Limb (tissue), 2 donors: ENCODE data around the gene MESP2.
"Not testable (repeated sequence)": the region's sequence is repeated elsewhere in the genome, so short reads cannot be mapped to it uniquely, and the experiment has no call there.

ENCODE experiments used
- DNase-seq, 2 donors: peaks; one replicate each; pipeline ENCODE4 v3.0.0-alpha.2; 2016; ENCODE audit errors: extremely low spot score in 2 of 2

Gene MESP2

DNA sequence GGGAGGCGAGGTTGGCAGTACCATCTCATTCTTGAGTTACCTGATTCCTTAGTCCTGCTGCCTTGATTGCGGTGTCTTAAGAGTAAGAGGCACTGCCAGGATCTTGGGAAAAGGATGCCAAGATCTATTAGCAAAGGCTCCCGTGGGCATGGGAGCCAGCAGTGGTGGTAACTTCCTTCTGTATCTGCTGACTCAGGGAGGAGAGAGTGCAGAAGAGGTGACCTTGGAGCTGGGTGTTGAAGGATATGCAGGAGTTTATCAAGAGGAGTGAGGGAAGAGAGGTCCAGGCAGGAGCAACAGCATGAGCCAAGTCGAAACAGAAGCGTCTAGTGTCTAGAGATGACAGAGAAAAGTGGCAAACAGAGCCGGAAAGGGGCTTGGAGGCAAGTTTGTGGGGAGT lies 4.5 kb downstream of the MESP2 start:
- no peak for DNase-seq

GRCh38 chr15:89781055-89781454 lies 4.9 kb downstream of the MESP2 start:
- no peak for DNase-seq

DNA sequence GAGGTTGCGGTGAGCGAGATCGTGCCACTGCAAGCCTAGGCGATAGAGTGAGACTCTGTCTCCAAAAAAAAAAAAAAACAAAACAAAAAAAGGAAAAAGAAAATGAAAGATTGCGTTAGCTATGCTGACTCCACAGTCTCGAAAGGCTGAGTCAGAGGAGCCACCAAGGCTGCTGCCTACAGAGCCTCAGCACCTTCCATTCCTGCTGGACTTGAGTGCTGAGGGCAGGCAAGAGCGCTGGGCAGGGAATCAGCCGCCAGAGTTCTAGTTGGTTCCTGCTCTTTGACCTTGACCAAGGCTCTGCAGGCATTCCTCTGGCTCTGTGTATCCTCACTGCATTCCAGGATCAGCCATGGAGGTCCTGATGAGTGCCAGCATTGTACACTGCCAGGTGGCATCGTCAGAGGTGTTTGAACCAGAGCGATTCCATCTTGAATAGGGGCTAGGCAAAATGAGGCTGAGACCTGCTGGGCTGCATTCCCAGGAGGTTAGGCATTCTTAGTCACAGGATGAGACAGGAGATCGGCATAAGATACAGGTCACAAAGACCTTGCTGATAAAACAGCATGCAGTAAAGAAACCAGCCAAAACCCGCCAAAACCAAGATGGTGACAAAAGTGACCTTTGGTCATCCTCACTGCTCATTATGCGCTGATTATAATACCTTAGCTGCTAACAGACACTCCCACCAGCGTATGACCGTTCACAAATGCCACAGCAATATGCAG lies 5.9 kb downstream of the MESP2 start:
- DNase-seq, result no peak

- not testable (repeated sequence) for DNase-seq
Observed at GRCh38 chr15:89782619-89782950, 6.5 kb downstream of the MESP2 start.

- DNase-seq, result no peak
Observed at GRCh38 chr15:89783111-89783860, 7.2 kb downstream of the MESP2 start.

DNA sequence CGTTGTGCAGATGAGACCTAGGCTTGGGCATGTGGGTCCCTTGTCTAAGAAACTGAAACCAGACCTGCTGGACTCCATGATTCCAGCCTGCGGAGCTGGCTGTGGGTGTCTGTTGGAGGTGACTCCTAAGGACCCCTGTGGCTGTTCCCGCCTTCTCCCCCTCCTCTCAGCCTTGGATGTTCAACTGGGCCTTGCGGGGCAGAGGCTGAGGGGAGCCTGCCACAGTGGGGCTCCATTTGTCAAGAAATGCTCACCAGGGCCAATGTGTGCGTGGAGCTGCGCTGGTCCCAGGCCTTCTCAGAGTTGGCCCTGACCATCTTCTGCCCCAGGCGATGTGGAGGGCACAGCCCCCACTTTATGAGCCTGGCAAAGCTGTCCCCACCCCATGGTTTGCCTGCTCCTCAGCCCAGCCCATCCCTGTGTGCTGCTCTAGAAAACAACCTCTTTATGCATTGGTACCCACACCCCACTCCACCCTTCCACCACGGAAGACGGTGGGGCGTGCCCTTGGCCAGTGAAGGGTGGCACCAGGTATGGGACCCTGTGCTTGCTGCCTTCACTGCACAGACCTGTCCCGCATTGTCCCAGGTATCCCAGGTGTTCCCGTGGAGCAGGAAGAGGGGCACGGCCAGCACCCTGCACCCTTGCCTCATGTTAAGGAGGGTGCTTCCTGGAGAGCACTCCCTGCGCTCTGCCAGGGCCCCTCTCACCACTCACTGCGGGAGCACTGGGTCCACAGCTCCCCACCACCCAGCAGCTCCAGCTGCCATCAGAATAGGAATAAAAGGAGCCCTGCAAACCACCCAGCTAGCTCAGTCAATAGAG lies 7.9 kb downstream of the MESP2 start:
- DNase-seq, result no peak

GRCh38 chr15:89784686-89784960 lies 8.5 kb downstream of the MESP2 start:
- no peak for DNase-seq

DNA sequence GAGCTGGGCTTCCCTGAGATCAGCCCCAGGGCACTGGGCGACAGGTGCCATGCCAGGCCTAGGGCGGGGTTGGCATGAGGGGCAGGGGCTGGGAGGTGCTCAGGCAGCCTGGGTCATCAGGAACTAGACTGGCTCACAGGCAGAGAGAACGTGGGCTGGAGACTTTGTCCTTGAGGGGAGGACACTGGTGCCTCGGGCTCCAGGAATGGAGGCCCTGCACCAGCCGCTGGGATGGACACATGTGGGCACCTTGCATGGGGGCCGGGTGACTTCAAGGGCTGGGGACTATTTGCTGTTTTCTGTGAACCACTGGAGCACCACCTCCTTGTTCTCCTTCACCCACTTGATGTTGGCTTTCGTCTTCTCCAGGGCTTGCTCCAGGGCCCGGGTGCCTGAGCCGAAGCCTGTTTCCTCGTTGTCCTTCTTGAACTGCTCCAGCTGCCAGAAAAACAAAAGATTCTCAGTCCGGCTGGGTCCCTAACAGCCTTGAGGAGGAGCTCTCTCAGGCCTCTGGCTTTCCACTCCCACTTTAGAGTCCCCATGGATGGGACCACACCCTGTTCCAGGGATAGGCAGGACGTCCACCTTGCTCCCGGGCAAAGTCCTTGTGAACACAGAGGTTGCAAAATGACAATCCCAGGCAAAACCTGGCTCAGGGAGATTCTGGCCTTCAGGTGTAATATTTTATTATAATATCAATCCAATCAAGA lies 9.1 kb downstream of the MESP2 start:
- no peak for DNase-seq

GRCh38 chr15:89785774-89786140 lies 9.6 kb downstream of the MESP2 start:
- no peak for DNase-seq

GRCh38 chr15:89787944-89788343 lies 11.8 kb downstream of the MESP2 start:
- DNase-seq, result no peak

DNA sequence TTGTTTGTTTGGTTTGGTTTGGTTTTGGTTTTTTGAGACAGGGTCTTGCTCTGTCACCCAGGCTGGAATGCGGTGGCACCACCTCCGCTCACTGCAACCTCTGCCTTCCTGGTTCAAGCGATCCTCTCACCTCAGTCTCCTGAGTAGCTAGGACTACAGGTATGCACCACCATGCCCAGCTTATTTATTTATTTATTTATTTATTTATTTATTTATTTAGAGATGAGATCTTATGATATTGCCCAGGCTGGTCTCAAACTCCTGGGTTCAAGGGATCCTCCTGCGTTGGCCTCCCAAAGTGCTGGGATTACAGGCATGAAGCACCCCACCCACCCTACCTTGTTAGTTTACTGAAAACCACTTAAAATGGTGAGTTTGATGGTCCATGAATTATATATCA lies 12.5 kb downstream of the MESP2 start:
- not testable (repeated sequence) for DNase-seq

DNA sequence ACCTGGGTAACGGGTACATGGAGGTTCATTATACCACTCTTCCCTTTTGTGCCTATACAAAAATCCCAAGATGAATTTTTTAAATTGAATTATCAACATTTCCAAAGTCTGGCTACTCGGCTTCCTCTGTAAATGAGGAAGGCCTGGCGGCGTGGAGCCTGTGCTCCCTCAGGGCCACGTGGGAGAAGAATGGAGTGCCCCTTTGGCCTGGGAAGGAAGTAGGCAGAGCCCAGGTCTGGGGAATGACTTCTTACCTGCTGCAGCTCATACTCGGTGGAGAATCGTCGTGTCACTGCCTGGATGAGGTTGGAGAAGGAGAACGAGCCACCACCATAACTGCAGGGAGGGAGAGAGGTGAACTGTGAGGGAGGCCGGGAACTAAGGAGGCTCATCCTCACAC lies 14.1 kb downstream of the MESP2 start:
- no peak for DNase-seq

- DNase-seq, result no peak
Observed at GRCh38 chr15:89790661-89791060, 14.5 kb downstream of the MESP2 start.

- DNase-seq, result no peak
Observed at GRCh38 chr15:89792106-89792805, 16.1 kb downstream of the MESP2 start.

DNA sequence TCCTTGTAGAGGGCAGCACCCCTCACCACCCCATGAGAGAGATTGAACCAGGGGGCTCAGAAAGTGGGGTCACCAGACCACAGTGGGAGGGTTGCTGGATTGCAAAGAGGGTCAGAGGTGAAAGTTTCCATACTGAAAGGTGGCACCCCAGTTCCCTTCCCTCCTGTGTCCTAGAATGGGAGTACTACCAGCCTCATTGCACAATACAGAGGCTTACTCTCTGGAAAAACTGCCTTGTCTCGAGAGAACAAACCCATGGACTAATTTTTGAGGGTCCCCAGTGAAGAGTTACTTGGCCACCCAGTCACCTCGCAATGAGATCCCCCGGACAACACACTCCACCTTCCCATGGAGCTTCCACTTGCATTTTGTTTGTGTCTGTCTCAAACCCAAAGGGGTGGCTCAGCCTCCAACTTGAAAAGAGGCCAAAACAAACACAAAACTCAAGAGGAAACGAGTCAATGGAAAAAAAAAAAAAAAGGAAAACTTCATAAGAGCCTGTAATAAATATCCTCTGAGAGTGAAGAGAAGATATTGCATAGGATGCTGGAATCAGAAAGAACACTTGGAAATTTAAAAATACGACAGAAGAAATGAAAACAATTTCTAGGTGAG lies 18.6 kb downstream of the MESP2 start:
- DNase-seq, result no peak

DNA sequence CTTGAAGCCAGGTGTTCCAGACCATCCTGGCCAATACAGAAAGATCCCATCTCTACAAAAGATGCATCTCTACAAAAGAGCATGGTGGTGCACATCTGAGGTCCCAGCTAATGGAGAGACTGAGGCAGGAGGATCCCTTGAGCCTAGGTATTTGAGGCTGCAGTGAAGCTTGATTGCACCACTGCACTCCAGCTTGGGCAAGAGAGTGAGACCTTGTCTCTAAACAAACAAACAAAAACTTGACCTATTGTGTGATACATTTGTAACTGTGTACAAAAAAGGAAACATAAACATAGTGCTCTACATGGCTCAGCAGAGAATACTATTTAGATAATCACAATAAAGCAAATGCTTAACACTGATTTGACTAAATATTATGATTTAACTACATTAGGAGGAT lies 19.9 kb downstream of the MESP2 start:
- DNase-seq, result no peak

DNA sequence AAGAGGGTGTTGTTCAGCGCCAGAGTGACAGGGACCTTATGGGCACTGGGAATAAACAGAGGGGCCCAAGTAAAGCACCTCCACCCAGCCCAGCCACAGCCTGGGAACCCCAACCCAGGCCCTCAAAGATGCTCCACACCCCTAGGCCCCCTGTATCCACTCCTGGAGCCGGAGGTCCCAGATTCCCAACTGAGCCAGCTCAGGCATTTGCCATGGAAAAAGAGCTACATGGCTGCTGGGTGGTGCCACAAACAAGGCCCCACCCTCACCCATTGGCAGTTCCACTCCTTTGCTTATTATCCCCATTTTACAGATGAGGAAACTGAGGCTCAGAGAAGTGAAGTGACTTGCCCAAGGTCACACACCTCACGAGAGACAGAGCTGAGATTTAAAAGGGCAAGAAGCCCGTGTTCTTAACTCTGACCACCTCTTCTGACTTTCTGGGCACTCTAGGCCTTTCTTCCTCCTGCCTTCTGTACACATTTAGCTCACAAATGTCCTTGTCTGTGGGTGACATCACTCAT lies 21.6 kb downstream of the MESP2 start:
- no peak for DNase-seq

GRCh38 chr15:89799011-89799911 lies 23.1 kb downstream of the MESP2 start:
- peak in 1 of 2 donors; percentile 19 for DNase-seq

DNA sequence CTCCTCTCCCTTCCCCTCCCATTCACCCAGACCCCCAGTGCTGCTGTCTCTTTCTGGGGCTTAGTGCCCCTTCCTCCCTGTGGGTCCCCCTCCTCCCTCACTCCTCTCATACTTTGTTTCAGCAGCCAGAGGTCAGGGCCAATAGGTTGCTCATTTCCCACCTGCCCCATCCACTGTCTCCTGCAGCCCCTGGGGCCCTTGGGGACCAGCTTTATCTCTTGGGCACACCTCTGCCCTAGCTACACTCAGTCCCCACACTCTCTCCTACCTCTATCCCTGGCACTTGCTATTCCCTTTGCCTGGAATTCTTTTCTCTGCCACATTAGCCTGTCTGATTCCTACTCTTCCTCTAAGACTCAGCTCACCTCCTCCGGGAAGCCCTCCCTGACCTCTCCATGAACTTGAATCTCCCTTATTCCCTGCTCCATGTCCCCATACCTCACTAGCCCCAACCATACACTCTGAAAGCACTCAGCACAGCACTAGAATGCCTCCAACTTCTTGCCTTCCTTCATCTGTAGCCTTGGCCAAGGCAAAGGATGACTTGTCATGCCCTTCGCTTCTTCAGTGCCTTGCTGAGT lies 23.9 kb downstream of the MESP2 start:
- no peak for DNase-seq
